Renal pelvis (tissue), 4 donors: ENCODE data around the gene ARHGAP1. TPM values are rescaled to one million over a fixed set of nuclear protein-coding genes. Genes with fewer than 3 reads are reported as not detected.
A peak's percentile ranks its signal among the peaks of the same experiment; 100 is the strongest.
"Not testable (repeated sequence)": the region's sequence is repeated elsewhere in the genome, so short reads cannot be mapped to it uniquely, and the experiment has no call there.

Experiments used
- DNase-seq: peaks from one replicate; pipeline ENCODE4 v3.0.0-alpha.2; 2013
- polyA plus RNA-seq, 3 donors: library from polyadenylated mRNA; unstranded; fragments of 120-200 nt; gene quantifications; one replicate each; pipeline ENCODE4 v1.2.1, GENCODE V29; 2013; ENCODE audit not compliant: insufficient read length in 3 of 3

The ARHGAP1 gene
- polyA plus RNA-seq, 3 donors = 54.1 to 69.0 (median 61.0) TPM

- DNase-seq = no peak
Observed at GRCh38 chr11:46676436-46677158, 23.8 kb downstream of the ARHGAP1 start.

DNA sequence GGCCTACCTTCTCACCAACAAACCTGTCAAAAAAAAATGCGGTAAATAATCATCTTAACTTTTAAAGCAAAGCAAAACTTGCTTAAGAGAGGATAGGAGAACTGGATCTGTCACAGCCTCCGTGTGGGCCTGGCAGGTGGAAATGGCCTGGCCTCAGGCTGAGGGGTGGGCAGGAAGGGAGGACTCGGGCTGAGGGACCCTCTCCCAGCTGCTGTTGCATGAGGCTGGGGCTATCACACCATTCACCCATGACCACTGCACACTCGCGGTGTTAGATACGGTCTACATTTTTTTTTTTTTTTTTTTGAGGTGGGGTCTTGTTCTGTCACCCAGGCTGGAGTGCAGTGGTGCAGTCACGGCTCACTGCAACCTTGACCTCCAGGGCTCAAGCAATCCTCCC lies 24.5 kb downstream of the ARHGAP1 start:
- DNase-seq = no peak

DNA sequence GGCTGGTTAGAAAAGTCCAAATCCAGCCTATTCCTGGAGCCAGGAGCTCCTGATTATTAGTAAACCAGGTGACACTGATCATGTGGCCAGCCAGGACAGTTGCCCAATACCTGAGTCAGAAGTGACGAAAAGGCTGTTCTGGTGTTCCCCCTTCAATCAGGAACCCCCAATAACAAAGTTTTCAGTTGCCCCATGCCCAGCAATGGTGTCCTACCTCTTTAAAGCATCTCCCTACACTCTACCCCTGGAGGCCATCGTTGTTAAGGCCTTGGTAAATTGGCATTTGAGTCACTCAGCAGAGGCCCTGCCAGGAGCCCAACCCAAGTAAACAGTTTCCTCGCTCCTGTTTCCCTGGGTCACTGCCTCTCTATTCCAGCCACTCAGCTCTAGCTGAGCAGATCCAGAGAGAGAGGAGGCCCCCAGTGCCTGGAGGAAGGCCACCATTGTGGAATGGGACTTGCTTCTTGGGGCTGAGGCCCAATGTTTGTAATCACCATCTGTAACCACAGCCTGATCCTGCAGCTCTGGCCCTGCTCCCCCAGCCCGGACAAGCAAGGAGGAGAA lies 25.0 kb downstream of the ARHGAP1 start:
- DNase-seq = no peak

- DNase-seq = no peak
Observed at GRCh38 chr11:46674463-46675287, 25.7 kb downstream of the ARHGAP1 start.

GRCh38 chr11:46673713-46674462 lies 26.5 kb downstream of the ARHGAP1 start:
- DNase-seq = no peak

GRCh38 chr11:46672381-46672839 lies 28.0 kb downstream of the ARHGAP1 start:
- no peak for DNase-seq

GRCh38 chr11:46671958-46672315 lies 28.5 kb downstream of the ARHGAP1 start:
- DNase-seq = no peak

DNA sequence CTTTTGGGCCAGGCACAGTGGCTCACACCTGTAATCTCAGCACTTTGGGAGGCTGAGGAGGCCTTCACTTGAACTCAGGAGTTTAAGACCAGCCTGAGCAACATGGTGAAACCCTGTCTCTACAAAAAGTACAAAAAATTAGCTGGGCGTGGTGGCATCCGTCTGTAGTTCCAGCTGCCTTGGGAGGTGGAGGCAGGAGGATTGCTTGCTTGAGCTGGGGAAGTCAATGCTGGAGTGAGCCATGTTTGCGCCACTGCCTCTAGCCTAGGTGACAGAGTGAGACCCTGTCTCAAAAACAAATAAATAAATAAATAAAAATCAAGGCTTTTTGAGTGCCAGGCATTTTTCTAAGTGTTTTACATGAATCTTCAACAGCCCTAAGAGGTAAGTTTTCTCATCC lies 29.9 kb downstream of the ARHGAP1 start:
- DNase-seq = not testable (repeated sequence)

- no peak for DNase-seq
Observed at GRCh38 chr11:46669711-46670139, 30.7 kb downstream of the ARHGAP1 start.

- DNase-seq = no peak
Observed at GRCh38 chr11:46668480-46669085, 31.8 kb downstream of the ARHGAP1 start.

DNA sequence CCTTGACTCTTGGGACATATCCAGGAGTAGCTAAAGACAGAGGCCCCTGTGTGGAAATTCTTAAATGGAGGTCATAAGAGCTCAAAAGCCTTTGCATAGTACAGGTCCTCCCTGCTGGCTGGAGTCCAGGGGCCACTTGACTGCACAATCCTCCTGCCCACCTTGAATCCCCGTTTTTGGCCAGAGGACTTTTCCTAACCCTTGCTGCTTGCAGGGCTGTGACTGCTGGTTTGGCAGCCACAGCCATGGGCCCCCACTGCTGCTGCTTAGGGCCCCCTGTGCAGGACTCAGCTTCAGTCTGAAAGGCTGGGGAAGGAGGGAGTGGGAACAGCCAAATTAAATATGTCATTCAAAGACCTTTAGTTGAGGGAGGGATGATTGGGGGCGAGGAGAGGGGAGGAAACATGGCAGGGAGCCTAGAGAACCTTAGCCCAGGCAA lies 33.4 kb downstream of the ARHGAP1 start:
- peak; percentile 49 for DNase-seq

GRCh38 chr11:46666516-46666915 lies 33.9 kb downstream of the ARHGAP1 start:
- DNase-seq = no peak

DNA sequence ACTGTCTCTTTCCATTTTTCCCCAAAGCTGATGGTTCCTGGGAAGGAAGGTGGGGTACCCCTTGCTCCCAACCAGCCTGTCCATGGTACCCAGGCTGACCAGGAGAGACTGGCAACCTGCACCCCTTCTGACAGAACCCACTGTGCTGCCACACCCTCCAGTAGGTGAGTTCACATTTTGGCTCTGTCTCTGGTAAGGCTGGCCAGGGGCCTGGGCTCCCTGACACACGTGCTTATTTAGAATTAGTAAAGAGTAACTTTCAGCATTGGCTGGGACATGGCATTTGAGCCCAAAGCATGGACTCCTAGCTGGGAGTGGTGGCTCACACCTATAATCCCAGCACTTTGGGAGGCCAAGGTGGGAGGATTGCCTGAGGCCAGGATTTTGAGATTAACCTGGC lies 35.1 kb downstream of the ARHGAP1 start:
- no peak for DNase-seq

DNA sequence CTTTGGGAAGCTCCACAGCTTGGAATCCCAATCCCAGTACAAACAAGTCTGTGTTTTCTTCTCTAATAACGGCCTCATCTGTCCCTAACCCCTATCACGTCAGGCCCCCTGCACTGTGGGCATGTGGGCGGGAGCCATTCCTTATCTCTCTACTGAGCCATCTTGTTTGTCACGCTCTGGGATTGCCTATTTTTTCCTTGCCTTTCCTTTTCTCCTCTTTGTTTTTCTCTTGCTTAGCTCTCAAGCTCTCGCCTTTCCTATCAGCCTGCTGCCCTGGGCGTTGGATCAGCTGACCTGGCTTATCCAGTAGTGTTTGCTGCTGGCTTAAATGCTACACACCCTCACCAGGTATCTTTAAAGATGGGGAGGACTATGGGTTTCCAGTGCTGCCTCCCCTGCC lies 35.8 kb downstream of the ARHGAP1 start:
- DNase-seq = no peak

GRCh38 chr11:46663277-46663940 lies 37.0 kb downstream of the ARHGAP1 start:
- no peak for DNase-seq

- no peak for DNase-seq
Observed at GRCh38 chr11:46662366-46662765, 38.1 kb downstream of the ARHGAP1 start.

DNA sequence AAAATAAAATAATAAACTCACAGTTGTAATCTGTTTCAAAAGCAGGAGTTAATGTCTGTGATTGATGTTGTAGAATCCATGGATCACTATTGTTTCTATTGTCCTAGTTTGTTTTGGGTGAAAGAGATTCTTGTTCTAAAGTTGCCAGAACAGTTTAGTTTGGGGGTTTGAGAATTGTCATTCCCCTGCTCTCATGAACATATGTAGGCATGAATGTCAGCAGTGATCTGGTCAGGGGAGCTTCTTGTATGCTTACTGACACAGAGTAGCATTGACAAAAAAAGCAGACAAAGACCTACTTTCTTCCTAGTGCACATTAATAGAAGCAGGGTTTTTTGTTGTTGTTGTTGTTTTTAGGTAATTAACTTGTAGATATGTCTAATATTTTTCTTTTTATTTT lies 38.6 kb downstream of the ARHGAP1 start:
- no peak for DNase-seq

- DNase-seq = no peak
Observed at GRCh38 chr11:46659908-46660307, 40.5 kb downstream of the ARHGAP1 start.

- no peak for DNase-seq
Observed at GRCh38 chr11:46658259-46658658, 42.2 kb downstream of the ARHGAP1 start.

- DNase-seq = no peak
Observed at GRCh38 chr11:46657186-46657585, 43.2 kb downstream of the ARHGAP1 start.

GRCh38 chr11:46655631-46656030 lies 44.8 kb downstream of the ARHGAP1 start:
- no peak for DNase-seq
